Measurements from ENCODE around the gene KRTAP26-1. TPM values are rescaled to one million over a fixed set of nuclear protein-coding genes. Genes with fewer than 3 reads are reported as not detected.

The KRTAP26-1 gene
- total RNA-seq, 1 experiment from 2014 or later = not detected

- no peak for DNase-seq (ENCODE audit: low read depth)
These were observed 48.5 kb downstream of the KRTAP26-1 start for GRCh38 chr21:30271611-30272010.

- DNase-seq (ENCODE audit: low read depth) = no peak
These were observed 49.0 kb downstream of the KRTAP26-1 start for GRCh38 chr21:30271156-30271555.

- DNase-seq (ENCODE audit: low read depth) = no peak
These were observed 50.1 kb downstream of the KRTAP26-1 start for GRCh38 chr21:30269803-30270530.

Small RNA genes lying within 50 kb of the gene (small RNA-seq; reads per million reads assigned to genes)
- not detected for gene KRTAP23-1

Other genes starting within 250 kb of the KRTAP26-1 start
- not detected in 2 replicates for gene CLDN17, start 153.5 kb downstream of the KRTAP26-1 start, total RNA-seq (2014; rRNA removed; shearing (Covaris generic))
- gene CLDN8, start 104.2 kb downstream of the KRTAP26-1 start, total RNA-seq (2014; rRNA removed; shearing (Covaris generic)) = not detected in 2 replicates
- gene KRTAP24-1, start 37.4 kb downstream of the KRTAP26-1 start, total RNA-seq (2014; rRNA removed; shearing (Covaris generic)) = not detected in 2 replicates
- not detected in 2 replicates for gene KRTAP25-1, start 30.8 kb downstream of the KRTAP26-1 start, total RNA-seq (2014; rRNA removed; shearing (Covaris generic))
- gene KRTAP27-1, start 17.4 kb upstream of the KRTAP26-1 start, total RNA-seq (2014; rRNA removed; shearing (Covaris generic)) = not detected in 2 replicates
- gene KRTAP23-1, start 28.3 kb upstream of the KRTAP26-1 start, total RNA-seq (2014; rRNA removed; shearing (Covaris generic)) = not detected in 2 replicates
- not detected in 2 replicates for gene KRTAP13-2, start 52.0 kb upstream of the KRTAP26-1 start, total RNA-seq (2014; rRNA removed; shearing (Covaris generic))
- not detected in 2 replicates for gene KRTAP13-1, start 75.7 kb upstream of the KRTAP26-1 start, total RNA-seq (2014; rRNA removed; shearing (Covaris generic))
- not detected in 2 replicates for gene KRTAP13-3, start 105.6 kb upstream of the KRTAP26-1 start, total RNA-seq (2014; rRNA removed; shearing (Covaris generic))
- not detected in 2 replicates for gene KRTAP13-4, start 109.9 kb upstream of the KRTAP26-1 start, total RNA-seq (2014; rRNA removed; shearing (Covaris generic))
- not detected in 2 replicates for gene KRTAP15-1, start 120.0 kb upstream of the KRTAP26-1 start, total RNA-seq (2014; rRNA removed; shearing (Covaris generic))
- not detected in 2 replicates for gene KRTAP19-1, start 160.1 kb upstream of the KRTAP26-1 start, total RNA-seq (2014; rRNA removed; shearing (Covaris generic))
- not detected in 2 replicates for gene KRTAP19-2, start 167.1 kb upstream of the KRTAP26-1 start, total RNA-seq (2014; rRNA removed; shearing (Covaris generic))
- gene KRTAP19-3, start 171.7 kb upstream of the KRTAP26-1 start, total RNA-seq (2014; rRNA removed; shearing (Covaris generic)) = not detected in 2 replicates
- not detected in 2 replicates for gene KRTAP19-4, start 176.8 kb upstream of the KRTAP26-1 start, total RNA-seq (2014; rRNA removed; shearing (Covaris generic))
- not detected in 2 replicates for gene KRTAP19-5, start 181.8 kb upstream of the KRTAP26-1 start, total RNA-seq (2014; rRNA removed; shearing (Covaris generic))
- not detected in 2 replicates for gene KRTAP19-6, start 221.5 kb upstream of the KRTAP26-1 start, total RNA-seq (2014; rRNA removed; shearing (Covaris generic))
- gene KRTAP19-7, start 241.0 kb upstream of the KRTAP26-1 start, total RNA-seq (2014; rRNA removed; shearing (Covaris generic)) = not detected in 2 replicates

All from HT1080 (cell line).